Activated T-helper 2 cell treated with anti-CD3 and anti-CD28 coated beads, Interferon-gamma antibody, Interleukin-2, Interleukin-4, amounts not matched to agents 10 μg/mL and 5 μg/mL and 100 μg/mL, durations not matched to agents 14 hours and 24 hours and 36 hours (primary cell): ENCODE results near the gene POU2AF2. TPM values are rescaled to one million over a fixed set of nuclear protein-coding genes. Genes with fewer than 3 reads are reported as not detected.

Source experiments
- DNase-seq: peaks from one replicate; pipeline ENCODE4 v3.0.0; 2021; ENCODE audit warnings: low spot score
- H3K27ac Mint-ChIP-seq: one replicate; pipeline ENCODE4 v1.8.0; 2021; ENCODE audit warnings: mixed read lengths
- H3K27me3 Mint-ChIP-seq: one replicate; pipeline ENCODE4 v1.8.0; 2021; ENCODE audit warnings: low read depth, mixed read lengths
- H3K36me3 Mint-ChIP-seq: one replicate; pipeline ENCODE4 v1.8.0; 2021; ENCODE audit warnings: low read depth, mixed read lengths
- H3K4me1 Mint-ChIP-seq: one replicate; pipeline ENCODE4 v1.8.0; 2021; ENCODE audit warnings: low read depth, mixed read lengths
- H3K4me3 Mint-ChIP-seq: one replicate; pipeline ENCODE4 v1.8.0; 2021; ENCODE audit warnings: low read depth, mild to moderate bottlenecking, moderate library complexity, mixed read lengths
- H3K9me3 Mint-ChIP-seq: one replicate; pipeline ENCODE4 v1.8.0; 2021; ENCODE audit warnings: mixed read lengths
- intact Hi-C: fragments of 100-400 bp; cut with micrococcal nuclease; formaldehyde crosslinking; loops from one replicate; pipeline ENCODE4 v1.15.1; 2023
- total RNA-seq: library from RNA; stranded (reverse); gene quantifications from 2 replicates; pipeline ENCODE4 v1.2.3, GENCODE V29; 2022

Gene POU2AF2
- total RNA-seq, 1 donor from 2014 or later: not detected

- no peak overlapping the region for H3K27ac Mint-ChIP-seq
- no peaks in the 10 kb centered on the region for H3K36me3 Mint-ChIP-seq
- H3K4me1 Mint-ChIP-seq: peaks cover 4% of the 10 kb centered on the region
- H3K9me3 Mint-ChIP-seq: no peaks in the 10 kb centered on the region
- intact Hi-C loops: no loop called here
- no peak overlapping the region for H3K4me3 Mint-ChIP-seq
- peaks cover 51% of the 10 kb centered on the region for H3K27me3 Mint-ChIP-seq
- DNase-seq: no peak
Observed at GRCh38 chr11:111299101-111300026, 53.8 kb downstream of the POU2AF2 start.

- no peak overlapping the region for H3K4me3 Mint-ChIP-seq
Observed at GRCh38 chr11:111300569-111300968, 55.0 kb downstream of the POU2AF2 start.

GRCh38 chr11:111301004-111301841 lies 55.7 kb downstream of the POU2AF2 start:
- H3K27me3 Mint-ChIP-seq: peaks cover 66% of the 10 kb centered on the region

More at GRCh38 chr11:111300569-111300968, 55.0 kb downstream of the POU2AF2 start:
- H3K27me3 Mint-ChIP-seq: peaks cover 61% of the 10 kb centered on the region
- intact Hi-C loops: no loop called here
- H3K9me3 Mint-ChIP-seq: no peaks in the 10 kb centered on the region
- no peak overlapping the region for H3K27ac Mint-ChIP-seq
- H3K4me1 Mint-ChIP-seq: peaks cover 4% of the 10 kb centered on the region
- no peak for DNase-seq
- no peaks in the 10 kb centered on the region for H3K36me3 Mint-ChIP-seq

DNA sequence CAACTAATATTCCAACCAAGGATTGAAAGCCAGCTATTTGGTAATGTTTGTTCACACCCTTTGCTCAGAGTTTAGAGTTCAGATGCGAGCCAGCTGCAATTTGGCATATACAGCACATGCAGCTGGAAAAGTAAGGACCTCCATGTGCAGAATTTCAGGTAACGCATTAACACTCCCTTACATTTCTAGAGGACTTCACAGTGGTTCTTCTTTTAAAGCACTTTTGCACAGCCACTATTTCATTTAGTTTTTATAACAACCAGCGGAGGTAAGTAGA lies 56.3 kb downstream of the POU2AF2 start:
- H3K9me3 Mint-ChIP-seq: no peaks in the 10 kb centered on the region
- peaks cover 4% of the 10 kb centered on the region for H3K4me1 Mint-ChIP-seq
- no peak for DNase-seq
- no peaks in the 10 kb centered on the region for H3K36me3 Mint-ChIP-seq
- no peak overlapping the region for H3K27ac Mint-ChIP-seq
- no peak overlapping the region for H3K4me3 Mint-ChIP-seq
- intact Hi-C loops: no loop called here
- peaks cover 68% of the 10 kb centered on the region for H3K27me3 Mint-ChIP-seq

More at GRCh38 chr11:111301004-111301841, 55.7 kb downstream of the POU2AF2 start:
- intact Hi-C loops: no loop called here
- Mint-ChIP-seq H3K36me3 (no peaks in the 10 kb centered on the region), H3K4me1 (peaks cover 4% of the 10 kb centered on the region), H3K4me3 (no peak overlapping the region), H3K27ac (no peak overlapping the region), H3K9me3 (no peaks in the 10 kb centered on the region)
- DNase-seq: no peak

DNA sequence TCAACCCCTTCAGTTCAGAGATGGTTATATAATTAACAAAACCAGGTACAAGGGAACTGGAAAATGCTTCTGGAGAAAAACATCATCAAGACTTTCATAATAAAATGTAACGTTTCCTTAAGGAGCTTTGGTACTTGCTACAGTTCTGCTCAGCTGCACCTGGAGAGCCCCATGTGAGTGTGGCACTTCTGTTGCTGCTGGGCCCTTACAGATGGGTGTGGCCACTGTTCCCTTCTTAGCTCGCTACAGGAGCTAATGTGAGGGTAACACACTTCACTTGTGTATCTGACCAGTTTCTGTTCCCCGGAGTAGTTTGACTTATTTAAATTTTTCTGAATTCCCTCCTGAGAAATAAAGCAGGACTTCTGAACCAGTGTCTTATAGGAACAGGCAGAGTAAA lies 56.8 kb downstream of the POU2AF2 start:
- no peak for DNase-seq
- intact Hi-C loops: no loop called here
- Mint-ChIP-seq H3K27ac (no peak overlapping the region), H3K4me3 (no peak overlapping the region), H3K27me3 (peaks cover 69% of the 10 kb centered on the region), H3K9me3 (no peaks in the 10 kb centered on the region), H3K4me1 (peaks cover 4% of the 10 kb centered on the region), H3K36me3 (no peaks in the 10 kb centered on the region)

DNA sequence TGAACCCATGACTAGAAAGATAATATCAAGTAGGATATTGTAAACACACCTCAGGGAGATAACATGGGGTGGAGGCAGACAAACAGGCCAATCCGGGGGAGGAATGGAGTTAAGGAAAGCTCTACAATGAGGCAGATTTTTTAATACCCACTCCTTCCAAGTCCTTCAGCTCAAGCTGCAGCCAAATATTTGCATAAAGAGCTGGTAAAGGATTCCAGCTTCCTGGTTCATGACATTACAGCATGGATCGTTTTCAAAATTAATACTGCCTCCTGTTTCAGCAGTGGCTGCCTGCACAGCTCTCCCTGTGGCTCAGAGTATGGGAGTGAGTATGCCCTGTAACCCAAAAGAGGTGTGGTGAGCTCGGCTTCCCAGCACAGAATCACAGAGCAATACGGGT lies 57.9 kb downstream of the POU2AF2 start:
- Mint-ChIP-seq H3K9me3 (no peaks in the 10 kb centered on the region), H3K4me1 (peaks cover under 1% of the 10 kb centered on the region), H3K27ac (no peak overlapping the region), H3K36me3 (no peaks in the 10 kb centered on the region), H3K4me3 (no peak overlapping the region), H3K27me3 (peaks cover 62% of the 10 kb centered on the region)
- no peak for DNase-seq
- intact Hi-C loops: no loop called here

GRCh38 chr11:111305162-111305802 lies 59.8 kb downstream of the POU2AF2 start:
- Mint-ChIP-seq H3K4me1 (no peaks in the 10 kb centered on the region), H3K36me3 (no peaks in the 10 kb centered on the region), H3K27me3 (peaks cover 56% of the 10 kb centered on the region), H3K4me3 (no peak overlapping the region), H3K9me3 (no peaks in the 10 kb centered on the region), H3K27ac (no peak overlapping the region)
- intact Hi-C loops: no loop called here
- DNase-seq: no peak

DNA sequence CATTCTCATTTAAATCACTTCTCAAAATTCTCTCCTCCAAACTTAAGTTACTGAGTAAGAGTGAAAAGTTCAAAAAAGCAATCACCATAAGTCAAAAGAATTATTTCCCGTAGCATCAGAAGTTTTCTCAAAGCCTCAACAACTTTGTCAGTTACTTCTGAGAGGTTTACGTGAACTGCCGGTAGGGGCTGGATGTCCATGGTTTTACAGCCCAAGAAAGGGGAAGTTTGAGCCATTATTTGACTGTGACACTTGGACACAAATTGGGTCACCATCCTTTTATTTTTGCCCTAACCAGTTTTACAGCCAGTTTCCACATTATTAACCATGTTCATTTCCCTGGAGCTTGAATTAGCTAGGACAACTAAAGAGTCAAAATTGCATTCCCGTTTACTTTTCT lies 60.4 kb downstream of the POU2AF2 start:
- DNase-seq: no peak
- no peaks in the 10 kb centered on the region for H3K4me1 Mint-ChIP-seq
- H3K27ac Mint-ChIP-seq: no peak overlapping the region
- peaks cover 51% of the 10 kb centered on the region for H3K27me3 Mint-ChIP-seq
- H3K9me3 Mint-ChIP-seq: no peaks in the 10 kb centered on the region
- H3K4me3 Mint-ChIP-seq: no peak overlapping the region
- intact Hi-C loops: no loop called here
- H3K36me3 Mint-ChIP-seq: no peaks in the 10 kb centered on the region

- Mint-ChIP-seq H3K4me3 (no peak overlapping the region), H3K27me3 (peaks cover 47% of the 10 kb centered on the region), H3K9me3 (no peaks in the 10 kb centered on the region), H3K27ac (no peak overlapping the region), H3K36me3 (no peaks in the 10 kb centered on the region), H3K4me1 (no peaks in the 10 kb centered on the region)
- intact Hi-C loops: no loop called here
- no peak for DNase-seq
Observed at GRCh38 chr11:111306321-111306720, 60.8 kb downstream of the POU2AF2 start.

DNA sequence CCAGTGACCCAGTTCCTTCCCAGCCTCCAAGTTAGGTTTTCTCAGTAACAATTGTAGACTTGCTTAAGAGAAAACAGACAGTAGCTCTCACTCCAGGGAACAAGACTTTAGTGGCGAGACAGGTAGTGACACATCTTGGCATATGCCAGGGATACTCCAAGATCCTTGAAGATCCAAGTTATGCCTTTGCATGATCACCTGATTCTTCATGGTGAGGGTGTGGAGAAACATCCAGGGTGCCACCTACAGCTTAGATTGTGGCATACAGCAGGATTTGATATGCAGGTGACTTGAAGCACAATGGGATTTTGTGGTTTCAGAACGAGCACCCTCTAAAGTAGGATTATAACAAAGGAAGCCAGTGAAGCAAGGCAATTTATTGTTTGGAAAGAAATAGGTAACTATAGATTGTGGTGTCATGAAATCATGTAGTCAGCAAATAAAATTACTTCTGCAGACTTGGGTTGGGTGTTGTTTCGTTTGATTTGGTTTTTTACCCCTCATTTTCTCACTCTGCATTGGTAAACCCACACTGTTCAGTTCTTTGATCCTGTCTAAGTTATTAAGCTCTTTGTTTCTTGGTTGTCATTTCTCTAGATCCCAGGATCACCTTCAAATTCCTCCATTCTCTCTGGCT lies 62.1 kb downstream of the POU2AF2 start:
- intact Hi-C loops: no loop called here
- no peak for DNase-seq
- Mint-ChIP-seq H3K9me3 (no peaks in the 10 kb centered on the region), H3K36me3 (no peaks in the 10 kb centered on the region), H3K27ac (no peak overlapping the region), H3K27me3 (peaks cover 36% of the 10 kb centered on the region), H3K4me3 (no peak overlapping the region), H3K4me1 (no peaks in the 10 kb centered on the region)

GRCh38 chr11:111308140-111308539 lies 62.6 kb downstream of the POU2AF2 start:
- Mint-ChIP-seq H3K4me1 (no peaks in the 10 kb centered on the region), H3K27me3 (peaks cover 32% of the 10 kb centered on the region), H3K36me3 (no peaks in the 10 kb centered on the region), H3K9me3 (peaks cover under 1% of the 10 kb centered on the region), H3K27ac (no peak overlapping the region), H3K4me3 (no peak overlapping the region)
- intact Hi-C loops: no loop called here
- no peak for DNase-seq

GRCh38 chr11:111309215-111309915 lies 63.8 kb downstream of the POU2AF2 start:
- intact Hi-C loops: no loop called here
- peaks cover 33% of the 10 kb centered on the region for H3K27me3 Mint-ChIP-seq

More at GRCh38 chr11:111309215-111309915, 63.8 kb downstream of the POU2AF2 start:
- H3K4me3 Mint-ChIP-seq: no peak overlapping the region
- DNase-seq: no peak
- H3K27ac Mint-ChIP-seq: no peak overlapping the region
- H3K4me1 Mint-ChIP-seq: no peaks in the 10 kb centered on the region
- peaks cover 4% of the 10 kb centered on the region for H3K9me3 Mint-ChIP-seq
- H3K36me3 Mint-ChIP-seq: no peaks in the 10 kb centered on the region
